Stimulated activated naive CD8-positive, alpha-beta T cell treated with anti-CD3 and anti-CD28 coated beads, Interleukin-15, Interleukin-2, amounts not matched to agents 100 ng/mL and 50 ng/mL, for 24 hours (primary cell): ENCODE data around the gene SIX3.

ENCODE experiments used
- H3K27ac Mint-ChIP-seq: one replicate; pipeline ENCODE4 v1.8.0; 2021; ENCODE audit warnings: mild to moderate bottlenecking, mixed read lengths
- H3K27me3 Mint-ChIP-seq: one replicate; pipeline ENCODE4 v1.8.0; 2021; ENCODE audit warnings: mixed read lengths
- H3K36me3 Mint-ChIP-seq: one replicate; pipeline ENCODE4 v1.8.0; 2021; ENCODE audit warnings: low read depth, mixed read lengths
- H3K4me1 Mint-ChIP-seq: one replicate; pipeline ENCODE4 v1.8.0; 2021; ENCODE audit warnings: low read depth, mixed read lengths
- H3K4me3 Mint-ChIP-seq: one replicate; pipeline ENCODE4 v1.8.0; 2021; ENCODE audit warnings: mild to moderate bottlenecking, mixed read lengths
- H3K9me3 Mint-ChIP-seq: one replicate; pipeline ENCODE4 v1.8.0; 2021; ENCODE audit warnings: mixed read lengths

SIX3 gene

DNA sequence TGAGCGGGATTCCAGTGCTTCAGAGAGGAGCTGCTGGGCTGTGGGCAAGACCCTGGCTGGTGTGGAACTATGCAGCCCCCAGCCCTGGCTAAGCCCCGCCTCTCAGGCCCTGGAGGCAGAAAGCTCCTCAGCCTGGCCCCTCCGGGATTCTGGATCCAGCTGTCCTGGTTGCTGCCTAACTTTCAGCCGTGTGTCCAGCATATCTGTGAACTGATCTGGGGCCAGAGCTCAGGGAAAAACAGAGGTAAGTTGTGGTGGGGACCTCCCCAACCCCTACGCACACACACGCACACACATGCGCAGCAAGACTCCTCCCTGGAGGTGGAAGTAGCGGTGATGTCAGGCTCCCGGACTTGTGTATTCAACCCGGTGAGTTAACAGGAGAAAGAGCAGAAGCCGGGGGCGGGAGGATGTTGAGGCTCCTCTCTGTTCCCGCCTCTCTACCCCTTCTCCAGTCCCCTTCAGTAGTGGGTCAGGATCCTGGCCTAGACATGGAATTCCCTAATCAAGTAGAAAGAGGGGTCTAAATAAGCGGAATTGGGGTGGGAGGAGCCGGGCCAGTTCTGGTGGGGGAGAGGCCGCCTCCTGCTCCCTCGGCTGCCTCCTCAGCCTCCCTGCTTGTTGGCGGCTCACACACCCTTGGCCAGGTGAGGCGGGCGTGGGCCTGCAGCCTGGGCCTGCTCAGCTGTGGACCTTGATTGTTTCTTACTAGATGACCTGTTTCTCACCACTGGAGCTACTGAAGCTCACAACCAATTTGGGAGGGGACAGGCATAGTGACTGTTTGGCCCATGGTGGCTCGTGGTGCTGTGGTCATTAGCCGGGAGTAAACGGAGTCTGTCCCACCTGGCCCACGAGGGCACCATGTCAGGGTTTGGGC, 34.3 kb downstream of the SIX3 start:
- Mint-ChIP-seq H3K27me3 (peaks cover 15% of the 10 kb centered on the region), H3K4me3 (peak overlapping the region; percentile 37), H3K4me1 (no peaks in the 10 kb centered on the region), H3K27ac (no peak overlapping the region), H3K9me3 (no peaks in the 10 kb centered on the region), H3K36me3 (no peaks in the 10 kb centered on the region)

DNA sequence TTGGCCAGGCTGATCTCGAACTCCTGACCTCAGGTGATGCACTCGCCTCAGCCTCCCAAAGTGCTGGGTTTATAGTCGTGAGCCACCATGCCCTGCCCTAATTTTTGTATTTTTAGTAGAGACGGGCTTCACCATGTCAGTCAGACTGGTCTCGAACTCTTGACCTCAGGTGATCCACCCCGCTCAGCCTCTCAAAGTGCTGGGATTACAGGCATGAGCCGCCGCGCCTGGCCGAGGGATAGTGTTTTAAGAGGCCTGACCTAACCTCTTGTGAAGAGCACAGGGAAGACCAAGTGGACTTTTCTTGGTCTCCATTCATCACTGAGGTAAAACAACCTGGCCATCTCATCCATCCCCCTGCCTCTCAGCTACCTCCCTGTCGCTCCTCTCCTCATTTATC, 38.1 kb downstream of the SIX3 start:
- H3K27me3 Mint-ChIP-seq, result peaks cover 44% of the 10 kb centered on the region
- no peak overlapping the region for H3K4me3 Mint-ChIP-seq
- no peaks in the 10 kb centered on the region for H3K36me3 Mint-ChIP-seq
- H3K27ac Mint-ChIP-seq, result no peak overlapping the region
- H3K9me3 Mint-ChIP-seq, result no peaks in the 10 kb centered on the region
- no peaks in the 10 kb centered on the region for H3K4me1 Mint-ChIP-seq

DNA sequence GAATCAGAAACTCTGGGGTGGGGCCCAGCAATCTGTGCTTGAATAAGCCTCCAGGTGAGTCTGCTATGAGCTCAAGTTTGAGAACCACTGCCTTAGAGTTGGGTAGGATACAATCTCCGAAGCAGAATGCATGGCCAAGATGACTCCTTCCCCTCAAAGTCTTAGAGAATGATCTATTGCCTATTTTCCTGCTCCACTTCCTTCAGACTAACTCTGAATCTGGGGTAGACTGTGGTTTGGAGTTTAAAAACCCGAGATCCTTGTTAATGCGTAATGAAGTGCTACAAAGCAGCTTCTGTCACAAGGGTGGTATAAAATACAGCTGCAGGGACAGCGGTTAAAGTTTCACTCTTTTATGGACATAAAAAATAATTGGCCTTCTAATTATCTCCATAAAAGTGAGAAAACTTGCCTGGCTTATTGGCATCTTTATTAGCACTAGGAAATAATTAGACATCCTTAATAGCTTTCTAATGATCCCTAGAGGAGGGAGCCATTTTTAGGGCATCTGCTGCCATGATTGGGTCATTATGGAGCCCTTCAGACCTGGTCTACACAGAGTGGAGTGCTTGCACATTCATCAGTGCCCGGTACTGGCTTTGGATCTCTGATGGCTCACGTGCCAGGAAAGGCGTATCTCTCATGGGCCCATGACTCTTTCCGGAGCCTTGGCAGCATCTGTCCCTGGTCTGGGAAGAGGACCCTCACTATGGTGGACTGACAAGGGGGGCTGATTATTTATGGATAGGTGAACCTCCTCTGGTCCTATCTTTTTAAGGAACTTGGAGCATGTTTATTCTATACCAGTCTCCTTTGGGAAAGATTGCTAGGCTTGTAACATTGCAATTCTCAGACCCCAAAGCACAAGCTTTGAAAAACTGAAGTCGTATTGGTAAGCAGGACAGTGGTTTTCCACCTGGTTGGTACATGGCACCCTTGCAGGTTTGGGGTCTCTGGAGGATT, 39.5 kb downstream of the SIX3 start:
- no peak overlapping the region for H3K4me3 Mint-ChIP-seq
- H3K9me3 Mint-ChIP-seq, result no peaks in the 10 kb centered on the region
- H3K4me1 Mint-ChIP-seq, result no peaks in the 10 kb centered on the region
- no peak overlapping the region for H3K27ac Mint-ChIP-seq
- peaks cover 47% of the 10 kb centered on the region for H3K27me3 Mint-ChIP-seq
- H3K36me3 Mint-ChIP-seq, result no peaks in the 10 kb centered on the region

DNA sequence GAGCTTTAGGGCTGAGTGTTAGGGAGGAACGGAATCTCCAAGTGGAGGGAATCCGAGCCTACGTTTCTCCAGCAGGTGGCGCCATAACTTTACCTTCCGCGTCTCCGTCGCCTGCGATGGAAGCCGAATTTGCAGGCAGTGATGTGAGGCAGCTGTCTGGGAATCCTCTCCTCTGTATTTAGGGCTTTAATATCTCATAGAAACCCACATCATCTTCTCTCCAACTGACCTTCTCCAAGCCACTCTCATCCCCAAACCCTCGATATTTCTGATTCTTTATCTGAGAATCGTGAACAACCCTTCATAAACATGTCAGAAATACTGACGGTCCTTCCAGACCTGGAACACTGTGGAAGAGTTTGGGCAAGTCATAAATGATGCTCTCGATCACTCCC, 40.2 kb downstream of the SIX3 start:
- Mint-ChIP-seq H3K4me1 (no peaks in the 10 kb centered on the region), H3K9me3 (no peaks in the 10 kb centered on the region), H3K27me3 (peaks cover 50% of the 10 kb centered on the region), H3K4me3 (no peak overlapping the region), H3K27ac (no peak overlapping the region), H3K36me3 (no peaks in the 10 kb centered on the region)

DNA sequence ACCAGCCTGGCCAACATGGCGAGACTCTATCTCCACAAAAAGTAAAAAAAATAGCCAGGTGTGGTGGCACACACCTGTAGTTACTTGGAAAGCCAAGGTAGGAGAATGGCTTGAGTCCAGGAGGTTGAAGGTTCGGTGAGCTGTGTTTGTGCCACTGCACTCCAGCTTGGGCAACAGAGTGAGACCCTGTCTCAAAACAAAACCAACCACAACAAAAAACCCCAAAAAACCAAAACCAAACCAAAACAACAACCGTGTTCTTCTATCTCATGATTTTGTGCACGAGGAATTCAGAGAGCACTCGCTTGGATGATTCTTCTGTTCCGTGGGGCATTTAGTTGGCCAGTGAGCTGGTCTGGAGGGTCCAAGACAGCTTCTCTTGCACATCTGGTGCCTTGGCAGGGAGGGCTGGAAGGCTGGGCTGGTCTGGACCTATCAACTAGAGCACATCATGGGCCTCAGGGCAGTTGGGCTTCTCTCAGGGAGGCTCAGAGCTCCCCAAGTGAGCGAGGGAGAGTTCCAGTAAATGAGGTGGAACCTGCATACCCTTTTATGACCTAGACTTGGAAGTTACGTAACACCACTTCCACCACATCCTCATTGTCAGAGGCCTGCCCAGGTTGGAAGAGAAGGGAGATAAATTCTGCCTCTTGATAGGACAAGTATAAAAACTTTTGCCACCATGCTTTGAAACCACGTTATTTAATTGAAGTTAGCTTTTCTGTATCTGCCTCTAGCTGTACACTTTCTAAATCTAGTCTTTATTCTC, 42.5 kb downstream of the SIX3 start:
- Mint-ChIP-seq H3K4me1 (no peaks in the 10 kb centered on the region), H3K27ac (no peak overlapping the region), H3K27me3 (peaks cover 55% of the 10 kb centered on the region), H3K4me3 (no peak overlapping the region), H3K36me3 (no peaks in the 10 kb centered on the region), H3K9me3 (no peaks in the 10 kb centered on the region)

DNA sequence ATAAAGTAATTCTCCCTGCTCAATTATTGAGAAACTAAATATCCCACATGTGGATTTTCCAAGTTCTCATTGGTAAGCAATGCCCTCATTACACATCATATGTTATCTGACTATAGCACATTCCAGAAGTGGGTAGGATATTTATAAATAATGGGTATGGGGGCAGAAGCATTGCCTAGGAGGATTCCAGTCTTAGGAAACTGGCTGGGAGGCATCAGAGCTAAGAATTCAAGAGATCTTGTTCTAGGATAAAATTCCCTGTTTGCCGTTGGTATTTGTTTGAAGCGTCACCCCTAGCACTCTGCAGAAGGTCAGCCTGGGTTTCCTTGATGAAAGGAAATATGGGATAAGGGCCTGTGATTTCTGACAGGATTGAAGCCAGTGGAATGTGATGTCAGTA, 47.7 kb downstream of the SIX3 start:
- Mint-ChIP-seq H3K4me1 (no peaks in the 10 kb centered on the region), H3K9me3 (peaks cover 5% of the 10 kb centered on the region), H3K36me3 (no peaks in the 10 kb centered on the region), H3K27me3 (peaks cover 55% of the 10 kb centered on the region), H3K4me3 (no peak overlapping the region), H3K27ac (no peak overlapping the region)

DNA sequence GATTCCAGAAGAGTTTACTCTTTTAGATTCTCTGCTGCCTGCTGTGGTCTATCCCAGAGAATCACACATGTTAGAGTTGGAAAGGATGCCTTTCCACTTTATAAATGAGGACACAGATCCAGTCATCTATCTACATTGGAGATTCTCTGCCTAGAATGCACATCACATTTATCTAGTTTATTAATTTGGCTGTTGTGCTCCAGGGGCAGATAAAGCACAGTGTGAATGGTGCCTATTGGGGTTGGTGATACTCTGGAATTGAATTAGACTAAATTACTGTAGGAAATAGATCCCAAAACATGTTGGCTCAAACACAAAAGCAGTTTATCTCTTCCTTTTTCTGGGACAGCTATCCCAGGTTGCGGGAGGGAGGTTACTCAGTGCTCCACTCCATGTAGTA, 52.9 kb downstream of the SIX3 start:
- Mint-ChIP-seq H3K4me3 (no peak overlapping the region), H3K9me3 (peaks cover 5% of the 10 kb centered on the region), H3K27me3 (peaks cover 78% of the 10 kb centered on the region), H3K4me1 (no peaks in the 10 kb centered on the region), H3K27ac (no peak overlapping the region), H3K36me3 (no peaks in the 10 kb centered on the region)
